NCI-H1105 (cell line): Measurements from ENCODE around the gene FGFBP2.

Experiments used
- DNase-seq: peaks from one replicate; lab custom pipeline; 2025; lab: John Stamatoyannopoulos, UW

Gene FGFBP2

GRCh38 chr4:15968551-15969300 is 5.8 kb upstream of the FGFBP2 start:
- DNase-seq = no peak

GRCh38 chr4:15965325-15965724 is 2.4 kb upstream of the FGFBP2 start:
- no peak for DNase-seq

GRCh38 chr4:15964159-15964558 is 1.2 kb upstream of the FGFBP2 start:
- no peak for DNase-seq

DNA sequence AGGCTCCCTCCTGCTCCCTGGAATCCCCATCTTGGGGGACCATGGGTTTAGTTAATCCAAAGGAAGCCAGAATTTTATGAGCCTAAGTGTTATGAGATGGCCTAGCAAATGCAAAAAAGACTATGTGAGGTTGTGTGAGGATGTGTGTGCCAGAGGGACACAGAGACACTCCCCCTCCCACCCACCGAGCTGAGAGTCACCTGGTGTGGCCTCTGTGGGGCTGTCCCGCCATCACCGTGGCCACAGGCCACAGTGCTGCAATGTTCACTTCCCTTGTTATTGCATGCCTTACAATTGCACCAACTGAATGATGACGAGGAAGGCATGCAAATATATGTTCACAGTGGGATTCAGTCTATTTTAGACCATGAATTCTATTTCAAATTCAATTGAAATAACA is 601 bp upstream of the FGFBP2 start:
- no peak for DNase-seq

DNA sequence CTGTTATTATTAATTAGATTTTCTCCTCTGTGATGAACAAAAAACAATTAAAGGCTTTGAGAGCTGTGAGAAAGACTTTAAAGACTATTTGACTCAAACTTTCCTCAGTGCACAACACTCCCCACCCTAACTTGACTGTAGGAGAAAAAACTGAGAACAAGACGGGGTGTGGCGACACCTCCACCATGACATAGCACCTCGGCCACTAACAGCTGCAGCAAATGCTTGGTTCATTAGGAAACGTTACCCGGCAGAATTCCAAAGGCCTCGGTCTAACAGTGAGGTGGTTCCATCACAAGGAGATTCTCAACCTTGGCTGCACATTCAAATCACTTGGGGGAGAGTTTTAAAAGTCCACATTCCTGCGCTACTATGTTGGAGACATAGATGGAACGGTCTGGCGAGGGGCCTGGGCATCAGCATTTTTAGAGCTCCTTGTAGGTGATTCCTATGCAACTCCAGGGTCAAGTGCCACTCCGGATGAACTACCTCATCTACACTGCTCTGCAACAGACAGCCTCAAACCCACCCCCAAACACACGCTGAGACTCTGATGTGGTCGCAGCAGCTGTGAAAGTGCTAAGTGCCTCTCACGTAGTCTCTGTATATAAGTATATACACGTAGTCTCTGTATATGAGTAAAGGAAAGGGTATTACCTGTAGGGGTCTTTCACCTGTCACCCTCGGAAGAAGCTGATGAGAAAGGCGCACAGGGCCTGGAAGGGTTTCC is 1.0 kb downstream of the FGFBP2 start:
- no peak for DNase-seq

DNA sequence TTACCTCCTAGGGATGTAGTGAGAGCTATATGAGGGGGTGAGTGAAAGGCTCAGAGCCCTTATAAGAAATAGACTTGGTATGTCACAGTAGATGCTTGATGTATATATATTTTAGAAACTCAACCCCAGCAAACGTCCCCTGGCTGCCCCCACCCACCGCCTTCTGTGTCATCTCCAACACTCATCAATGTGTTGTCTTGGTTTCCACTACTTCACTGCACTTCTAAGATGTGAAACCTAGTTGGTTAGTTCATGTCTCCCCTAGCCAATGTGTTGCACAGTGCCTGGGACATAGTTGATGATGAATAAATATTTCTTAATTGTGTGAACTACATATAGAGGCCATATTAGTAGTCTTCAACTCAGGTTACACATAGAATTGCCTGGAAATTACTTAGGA is 4.4 kb downstream of the FGFBP2 start:
- DNase-seq = no peak

GRCh38 chr4:15956179-15956850 is 6.7 kb downstream of the FGFBP2 start:
- peak; percentile 25 for DNase-seq

DNA sequence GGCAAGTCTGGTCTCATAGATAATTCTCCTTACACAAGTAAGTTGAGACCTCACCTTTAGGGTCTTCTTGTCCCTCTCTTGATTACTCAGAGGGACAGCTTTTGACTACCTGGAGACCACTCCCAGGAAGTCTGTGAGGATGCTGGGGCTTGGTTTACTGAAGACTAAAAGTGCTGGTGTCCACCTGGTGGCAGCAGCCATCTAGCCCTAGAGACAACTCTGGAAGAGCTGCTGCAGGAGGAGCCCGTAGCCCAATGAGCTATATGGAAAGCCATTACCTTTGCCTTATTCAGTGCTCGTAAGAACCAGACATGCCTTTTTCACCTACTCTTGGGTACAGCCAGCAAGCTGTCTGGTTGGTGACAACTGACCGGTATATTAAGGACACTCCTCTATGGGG is 7.3 kb downstream of the FGFBP2 start:
- DNase-seq = no peak

GRCh38 chr4:15953625-15954024 is 9.3 kb downstream of the FGFBP2 start:
- no peak for DNase-seq

DNA sequence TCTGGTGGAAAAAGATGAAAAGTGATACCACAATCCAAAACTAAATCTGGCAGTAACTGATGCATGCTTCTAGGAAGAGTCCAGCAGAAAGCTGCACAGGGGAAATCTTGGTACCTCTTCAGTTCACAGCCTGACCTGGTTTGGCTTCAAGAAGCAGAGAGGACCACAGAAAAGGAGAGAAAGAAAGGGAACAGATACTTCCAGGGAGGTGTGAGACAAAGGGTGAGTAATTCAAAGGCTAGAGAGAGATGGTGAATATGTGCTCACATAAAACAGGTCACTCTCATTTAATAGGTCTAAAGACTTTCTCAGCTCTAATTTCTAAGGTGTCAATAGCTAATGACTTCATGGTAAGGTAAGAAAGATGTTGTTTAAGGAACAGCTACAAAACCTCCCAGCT is 11.2 kb downstream of the FGFBP2 start:
- DNase-seq = no peak

DNA sequence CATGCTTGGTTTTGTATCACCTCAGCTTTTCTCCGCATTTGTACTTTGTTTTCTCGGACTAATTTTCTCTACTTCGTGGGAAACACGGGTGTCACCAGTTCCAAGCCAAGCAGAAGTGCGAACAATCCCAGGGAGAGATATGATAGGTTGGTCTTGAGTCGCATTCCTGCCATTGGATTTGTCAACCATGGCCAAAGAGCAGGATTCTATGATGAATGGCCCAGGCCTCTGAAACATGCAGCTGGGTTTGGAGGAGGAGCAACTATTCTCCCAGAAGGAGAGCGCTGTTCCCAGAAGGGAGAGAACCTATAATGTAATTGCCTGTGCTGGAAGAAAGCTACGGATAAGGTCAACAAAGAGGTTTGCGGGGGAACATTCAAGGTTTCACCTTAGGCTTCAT is 14.1 kb downstream of the FGFBP2 start:
- DNase-seq = no peak

GRCh38 chr4:15947684-15948083 is 15.3 kb downstream of the FGFBP2 start:
- no peak for DNase-seq

GRCh38 chr4:15945516-15945915 is 17.5 kb downstream of the FGFBP2 start:
- no peak for DNase-seq

GRCh38 chr4:15944895-15945294 is 18.1 kb downstream of the FGFBP2 start:
- DNase-seq = no peak

- DNase-seq = no peak
These were observed 20.7 kb downstream of the FGFBP2 start for GRCh38 chr4:15942283-15942682.

DNA sequence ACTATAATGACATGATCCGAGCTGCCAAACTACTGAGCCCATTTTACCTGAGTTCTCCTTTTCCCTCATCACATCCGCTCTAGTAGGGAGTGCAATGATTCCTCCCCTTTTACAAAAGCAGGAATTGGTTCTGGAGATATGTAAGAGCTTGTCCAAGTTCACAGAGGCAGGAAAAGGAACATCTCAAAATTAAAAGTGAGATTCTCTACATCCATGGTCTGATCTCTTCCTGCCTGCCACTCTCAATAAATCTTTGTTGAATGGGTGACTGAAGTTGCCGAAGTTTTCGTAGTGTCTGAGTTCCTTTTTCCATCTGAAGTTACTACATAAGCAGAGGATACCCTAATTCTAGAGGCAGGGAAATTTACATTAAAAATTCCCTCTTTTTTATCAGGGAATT is 24.3 kb downstream of the FGFBP2 start, which contains the start of gene FGFBP1:
TSS of gene FGFBP1 (minus strand) at position 101 of the 400 bp plus-strand sequence. CDS start 2,108 bp downstream, outside the sequence.
- no peak for DNase-seq

DNA sequence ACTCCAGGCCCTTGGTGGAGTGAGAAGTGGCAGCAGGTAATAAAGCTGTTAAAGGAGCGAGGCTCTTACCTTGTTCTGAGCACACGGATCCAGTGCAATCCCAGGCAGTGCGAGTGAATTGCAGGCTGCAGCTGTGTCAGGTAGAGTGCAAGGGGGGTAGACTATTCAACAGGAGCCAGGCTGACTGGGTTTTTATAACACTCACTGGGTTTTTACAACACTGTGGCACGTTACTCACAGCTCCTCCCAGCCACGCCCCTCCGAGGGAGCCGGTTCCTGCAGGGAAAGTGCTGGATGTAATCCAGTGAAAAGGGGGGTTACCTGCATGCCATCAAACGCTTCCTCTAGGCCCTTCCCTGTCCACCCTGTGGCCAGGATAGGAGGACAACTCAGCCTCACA is 24.8 kb downstream of the FGFBP2 start:
- DNase-seq = no peak

DNA sequence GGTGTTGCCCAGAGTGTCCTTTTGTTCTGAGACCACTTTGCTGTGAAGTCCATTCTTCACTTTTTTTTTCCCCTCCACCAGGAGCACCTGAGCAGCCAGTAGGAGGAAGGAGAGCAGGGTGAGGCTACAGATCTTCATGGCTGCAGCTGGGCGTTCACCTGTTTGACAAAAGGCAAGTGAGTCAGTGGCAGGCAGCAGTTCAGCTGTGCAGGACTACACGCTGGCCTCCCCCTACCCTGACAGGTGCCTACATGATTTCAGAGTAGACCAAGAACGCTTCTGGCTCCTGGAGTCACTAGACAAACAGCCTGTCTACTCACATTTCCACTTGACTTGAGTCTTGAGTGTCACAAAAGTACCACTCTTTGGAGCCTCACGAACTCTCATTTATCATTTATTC is 26.5 kb downstream of the FGFBP2 start:
- no peak for DNase-seq

DNA sequence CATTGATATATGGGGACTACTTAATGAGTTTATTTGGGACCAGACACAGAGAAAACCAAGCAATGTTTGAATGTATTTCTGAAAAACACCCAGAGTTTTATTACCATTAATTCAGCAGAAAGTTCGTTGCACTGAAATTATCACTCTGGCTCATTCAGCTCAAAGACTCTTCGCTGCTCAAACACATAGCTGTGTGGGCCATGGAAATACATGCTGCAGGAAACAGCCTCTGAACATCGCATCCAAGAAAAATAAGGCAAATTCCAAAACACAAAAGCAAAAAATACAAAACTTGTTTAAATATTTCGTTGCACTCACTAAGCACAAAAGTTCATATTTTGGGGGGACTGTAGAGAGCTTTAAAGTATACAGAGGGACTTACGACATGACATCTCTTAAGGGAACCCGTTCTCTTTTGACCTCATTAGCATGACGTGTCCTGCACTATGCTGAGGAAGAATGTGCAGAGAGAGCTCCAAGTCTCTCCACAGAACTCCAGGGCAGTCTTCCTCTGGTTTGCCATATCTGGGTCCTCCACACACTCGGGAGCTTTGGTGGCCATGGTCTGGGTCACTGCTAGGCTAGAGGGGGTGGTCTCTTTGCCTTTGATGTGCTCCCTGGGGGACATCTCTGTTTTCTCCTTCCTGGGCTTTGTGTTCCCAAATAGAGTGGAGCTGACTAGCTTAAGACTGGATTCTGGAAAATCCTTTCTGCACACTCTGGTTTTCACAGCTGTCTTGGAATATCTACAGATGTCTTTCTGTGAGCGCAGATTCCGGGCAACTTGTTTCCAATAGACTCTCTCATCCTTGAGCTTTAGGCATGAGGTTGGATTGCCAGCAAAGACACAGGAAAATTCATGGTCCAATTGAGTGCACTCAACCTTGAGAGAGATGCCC is 27.2 kb downstream of the FGFBP2 start:
- DNase-seq = no peak

GRCh38 chr4:15934259-15934658 is 28.7 kb downstream of the FGFBP2 start:
- DNase-seq = no peak

DNA sequence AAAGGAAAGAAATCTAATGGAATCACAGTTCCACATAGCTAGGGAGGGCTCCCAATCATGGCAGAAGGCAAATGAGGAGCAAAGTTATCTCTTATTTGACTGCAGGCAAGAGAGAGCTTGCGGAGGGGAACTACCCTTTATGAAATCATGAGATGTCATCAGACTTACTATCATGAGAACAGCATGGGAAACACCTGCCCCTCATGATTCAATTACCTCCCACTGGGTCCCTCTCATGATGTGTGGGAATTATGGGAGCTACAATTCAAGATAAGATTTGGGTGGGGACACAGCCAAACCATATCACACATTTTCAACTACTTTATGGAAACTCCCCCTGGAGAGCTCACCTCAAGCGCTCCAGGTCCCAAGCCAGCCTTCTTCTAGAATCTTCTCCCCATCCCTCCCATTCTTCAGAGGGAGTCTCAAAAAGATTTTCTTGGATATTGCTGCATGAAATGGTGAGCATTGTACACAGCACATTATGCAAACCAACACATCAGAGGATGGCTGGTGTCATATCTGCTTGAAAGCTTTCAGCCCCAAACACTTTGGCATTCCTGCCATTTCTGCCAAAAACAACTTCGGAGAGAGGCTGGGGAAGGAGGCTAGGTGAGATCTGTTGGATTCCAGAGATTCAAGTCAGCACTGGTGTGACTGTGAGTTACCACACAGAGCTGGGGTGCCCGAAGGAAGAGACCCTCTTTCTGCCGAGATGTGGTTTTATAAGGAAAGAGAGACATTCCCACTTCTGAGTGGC is 31.3 kb downstream of the FGFBP2 start:
- no peak for DNase-seq
